Measurements from ENCODE around the gene GRK5. TPM values are rescaled to one million over a fixed set of nuclear protein-coding genes. Genes with fewer than 3 reads are reported as not detected.

Gene GRK5
- total RNA-seq, 1 experiment from 2014 or later, result 0.82 TPM

- POLR2A ChIA-PET, result no interaction called here
- Mint-ChIP-seq H3K4me3 (ENCODE audit: unreplicated experiment) (no peak overlapping the region), H3K36me3 (ENCODE audit: insufficient read depth, unreplicated experiment) (no peaks in the 10 kb centered on the region), H3K27me3 (ENCODE audit: insufficient read depth, unreplicated experiment) (no peaks in the 10 kb centered on the region), H3K4me1 (ENCODE audit: insufficient read depth, unreplicated experiment) (no peaks in the 10 kb centered on the region), H3K27ac (ENCODE audit: low read depth, unreplicated experiment) (no peak overlapping the region), H3K9me3 (ENCODE audit: unreplicated experiment) (no peaks in the 10 kb centered on the region)
- intact Hi-C loops (cut with micrococcal nuclease), result no loop called here
- no TSS peak for BruUV-seq (replicated peaks)
- DNase-seq (ENCODE audit: unreplicated experiment), result no peak
- TF ChIP-seq CTCF (IDR thresholded peaks at IDR 0.05; ENCODE audit: unreplicated experiment), result no peak
- CTCF ChIA-PET, result interaction anchor here (0.6 to 1.3 kb wide), 3 partner anchors 12 to 666 kb away, joined by 3 to 4 read pairs (median 3); no protein-coding TSS in a partner anchor
Measured at GRCh38 chr10:119399466-119399865, 192.1 kb downstream of the GRK5 start.

DNA sequence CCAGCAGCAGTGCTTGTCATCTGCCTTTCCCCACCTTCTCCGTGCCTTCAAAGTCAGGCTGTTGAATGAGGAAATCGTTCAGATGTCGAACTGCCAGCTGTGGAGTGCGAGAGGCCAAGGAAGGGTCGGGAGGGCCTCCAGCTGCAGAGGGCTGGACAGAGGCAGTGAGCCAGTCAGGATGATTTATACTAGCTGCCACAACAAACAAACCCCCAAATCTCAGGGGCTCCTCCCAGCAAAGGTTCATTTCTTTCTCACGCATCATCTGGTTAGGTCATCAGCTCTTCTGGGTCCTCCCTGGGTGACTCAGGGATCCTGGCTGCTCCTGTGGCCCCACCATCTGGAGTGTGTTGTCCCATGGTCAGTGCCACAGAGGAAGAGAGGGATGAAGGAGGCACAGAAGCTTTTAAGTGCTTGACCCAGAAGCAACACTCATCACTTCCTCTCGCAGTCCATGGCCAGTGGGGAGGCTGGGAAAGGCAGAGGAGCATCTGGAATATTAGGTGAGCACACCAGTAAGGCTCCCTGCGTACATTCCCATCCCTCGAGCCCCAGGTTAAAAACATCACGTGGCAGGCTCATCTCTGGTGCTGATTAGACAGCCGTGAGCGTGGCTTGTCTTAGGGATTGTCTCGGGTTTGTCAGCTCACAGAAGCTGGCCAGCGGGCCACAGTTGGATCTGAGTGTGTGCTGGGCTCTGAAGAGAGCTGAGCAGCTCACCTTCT, 194.5 kb downstream of the GRK5 start:
- no peak overlapping the region for H3K4me3 Mint-ChIP-seq (ENCODE audit: unreplicated experiment)
- no peaks in the 10 kb centered on the region for H3K9me3 Mint-ChIP-seq (ENCODE audit: unreplicated experiment)
- no peaks in the 10 kb centered on the region for H3K4me1 Mint-ChIP-seq (ENCODE audit: insufficient read depth, unreplicated experiment)
- DNase-seq (ENCODE audit: unreplicated experiment), result peak; percentile 49
- TF ChIP-seq CTCF (IDR thresholded peaks at IDR 0.05; ENCODE audit: unreplicated experiment), result no peak
- no peak overlapping the region for H3K27ac Mint-ChIP-seq (ENCODE audit: low read depth, unreplicated experiment)
- no peaks in the 10 kb centered on the region for H3K27me3 Mint-ChIP-seq (ENCODE audit: insufficient read depth, unreplicated experiment)
- POLR2A ChIA-PET, result interaction anchor here (0.6 kb wide), 1 partner anchor 196 kb away, joined by 3 read pairs; no protein-coding TSS in a partner anchor
- no peaks in the 10 kb centered on the region for H3K36me3 Mint-ChIP-seq (ENCODE audit: insufficient read depth, unreplicated experiment)
- BruUV-seq (replicated peaks), result no TSS peak
- intact Hi-C loops (cut with micrococcal nuclease), result no loop called here
- CTCF ChIA-PET, result interaction anchor here (1.0 kb wide), 1 partner anchor 13 kb away, joined by 3 read pairs; no protein-coding TSS in a partner anchor

GRCh38 chr10:119403921-119404320, 196.6 kb downstream of the GRK5 start:
- H3K9me3 Mint-ChIP-seq (ENCODE audit: unreplicated experiment), result no peaks in the 10 kb centered on the region
- intact Hi-C loops (cut with micrococcal nuclease), result no loop called here
- POLR2A ChIA-PET, result no interaction called here

More at GRCh38 chr10:119403921-119404320, 196.6 kb downstream of the GRK5 start:
- no peaks in the 10 kb centered on the region for H3K36me3 Mint-ChIP-seq (ENCODE audit: insufficient read depth, unreplicated experiment)
- no peaks in the 10 kb centered on the region for H3K4me1 Mint-ChIP-seq (ENCODE audit: insufficient read depth, unreplicated experiment)
- CTCF ChIA-PET, result no interaction called here
- no peak overlapping the region for H3K27ac Mint-ChIP-seq (ENCODE audit: low read depth, unreplicated experiment)
- TF ChIP-seq CTCF (IDR thresholded peaks at IDR 0.05; ENCODE audit: unreplicated experiment), result no peak
- DNase-seq (ENCODE audit: unreplicated experiment), result no peak
- no peak overlapping the region for H3K4me3 Mint-ChIP-seq (ENCODE audit: unreplicated experiment)
- no peaks in the 10 kb centered on the region for H3K27me3 Mint-ChIP-seq (ENCODE audit: insufficient read depth, unreplicated experiment)
- BruUV-seq (replicated peaks), result no TSS peak
